Measurements from ENCODE around the gene ISM1.

ISM1 gene

GRCh38 chr20:13283869-13284829 lies 63.1 kb downstream of the ISM1 start:
- no peak for DNase-seq (ENCODE audit: low read depth)

DNA sequence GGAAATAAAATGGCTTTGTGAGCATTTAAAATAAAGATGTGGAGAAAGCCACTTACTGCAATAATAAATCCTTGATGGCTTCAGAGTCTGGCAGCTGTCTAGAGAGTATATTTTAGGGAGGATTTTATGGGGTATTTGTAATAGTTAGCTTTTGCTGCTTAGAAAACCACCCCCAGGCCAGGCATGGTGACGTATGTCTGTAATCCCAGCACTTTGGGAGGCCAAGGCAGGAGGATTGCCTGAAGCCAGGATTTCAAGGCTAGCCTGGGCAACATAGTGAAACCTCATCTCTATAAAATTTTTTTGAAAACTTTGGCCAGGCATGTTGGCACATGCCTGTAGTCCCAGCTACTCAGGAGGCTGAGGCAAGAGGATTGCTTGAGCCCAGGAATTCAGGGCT lies 63.8 kb downstream of the ISM1 start:
- DNase-seq (ENCODE audit: low read depth) = no peak

- no peak for DNase-seq (ENCODE audit: low read depth)
Measured at GRCh38 chr20:13285408-13285807, 64.3 kb downstream of the ISM1 start.

- no peak for DNase-seq (ENCODE audit: low read depth)
Measured at GRCh38 chr20:13286052-13286451, 65.0 kb downstream of the ISM1 start.

DNA sequence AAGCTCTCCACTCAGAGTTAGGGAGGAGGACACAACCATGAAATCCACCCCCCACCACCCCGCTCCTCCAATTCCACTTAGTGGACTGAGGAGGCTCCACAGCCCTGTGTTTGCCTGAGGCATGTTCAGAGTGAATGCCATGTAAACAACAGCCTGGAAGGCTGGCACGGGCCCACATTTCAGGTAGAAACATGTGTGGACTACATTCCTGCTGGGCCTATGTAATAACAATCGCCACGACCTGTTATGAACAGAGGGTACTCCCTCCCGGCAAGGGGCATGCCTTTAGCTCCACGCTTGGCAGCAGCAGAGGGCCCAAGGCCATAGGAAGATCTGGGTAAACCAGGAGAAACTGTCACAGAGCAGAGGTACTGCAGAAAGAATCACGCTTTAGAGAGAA lies 65.5 kb downstream of the ISM1 start:
- no peak for DNase-seq (ENCODE audit: low read depth)

GRCh38 chr20:13288357-13288756 lies 67.3 kb downstream of the ISM1 start:
- DNase-seq (ENCODE audit: low read depth) = no peak

DNA sequence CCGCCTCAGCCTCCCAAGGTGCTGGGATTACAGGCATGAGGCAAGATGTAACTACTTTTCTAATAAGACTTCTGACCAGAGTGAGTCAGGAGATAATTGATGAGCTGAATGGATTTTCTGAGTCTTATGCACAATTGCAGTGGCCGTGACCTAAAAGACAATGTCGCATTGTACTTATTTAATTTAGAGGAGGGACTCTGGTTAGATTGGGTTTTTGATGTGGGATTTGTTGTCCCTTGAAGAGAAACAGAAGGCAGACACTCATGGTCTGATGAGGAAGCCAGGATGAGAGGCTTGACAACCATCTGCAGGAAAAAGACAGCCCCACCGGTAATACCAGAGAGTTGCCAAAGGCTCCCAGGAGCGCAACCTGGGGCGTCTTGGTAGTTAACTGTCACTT lies 68.0 kb downstream of the ISM1 start:
- no peak for DNase-seq (ENCODE audit: low read depth)

DNA sequence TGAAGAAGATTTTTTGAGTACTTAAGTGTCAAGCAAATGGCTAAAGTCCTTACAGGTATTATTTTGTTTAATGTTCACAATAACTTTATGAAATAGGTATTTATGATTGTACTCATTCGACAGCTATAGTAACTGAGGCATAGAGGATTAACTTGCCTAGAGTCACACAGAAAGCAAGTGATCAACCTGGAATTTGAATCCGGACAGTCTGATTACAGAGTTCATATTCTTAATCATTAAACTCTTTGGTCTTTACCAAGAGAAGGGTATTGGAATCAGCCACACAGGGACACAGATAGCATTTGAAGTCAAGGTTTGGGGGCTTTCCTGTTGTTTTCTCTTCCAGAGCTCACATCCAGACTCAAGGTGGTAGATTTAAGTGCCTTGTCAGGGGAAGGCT lies 69.7 kb downstream of the ISM1 start:
- DNase-seq (ENCODE audit: low read depth) = no peak

DNA sequence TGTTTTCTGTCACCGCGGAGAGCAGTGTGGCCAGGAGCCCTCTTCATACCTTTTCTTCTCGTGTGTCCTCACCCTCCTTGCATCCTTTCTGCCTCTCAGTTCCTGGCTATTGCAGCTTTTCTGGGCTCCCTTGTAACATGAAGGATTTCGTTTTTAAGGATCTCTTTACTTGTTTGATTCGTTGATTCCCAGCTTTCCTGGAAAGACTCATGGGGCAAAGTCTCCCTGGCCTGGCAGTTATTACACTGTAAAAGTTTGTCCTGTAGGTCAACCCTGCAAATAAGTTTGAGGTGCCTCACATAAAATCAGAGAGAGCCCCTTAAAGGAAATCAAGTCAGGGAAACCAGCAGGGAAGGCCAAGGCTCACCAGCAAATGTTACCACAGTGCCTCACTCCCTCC lies 70.1 kb downstream of the ISM1 start:
- no peak for DNase-seq (ENCODE audit: low read depth)

DNA sequence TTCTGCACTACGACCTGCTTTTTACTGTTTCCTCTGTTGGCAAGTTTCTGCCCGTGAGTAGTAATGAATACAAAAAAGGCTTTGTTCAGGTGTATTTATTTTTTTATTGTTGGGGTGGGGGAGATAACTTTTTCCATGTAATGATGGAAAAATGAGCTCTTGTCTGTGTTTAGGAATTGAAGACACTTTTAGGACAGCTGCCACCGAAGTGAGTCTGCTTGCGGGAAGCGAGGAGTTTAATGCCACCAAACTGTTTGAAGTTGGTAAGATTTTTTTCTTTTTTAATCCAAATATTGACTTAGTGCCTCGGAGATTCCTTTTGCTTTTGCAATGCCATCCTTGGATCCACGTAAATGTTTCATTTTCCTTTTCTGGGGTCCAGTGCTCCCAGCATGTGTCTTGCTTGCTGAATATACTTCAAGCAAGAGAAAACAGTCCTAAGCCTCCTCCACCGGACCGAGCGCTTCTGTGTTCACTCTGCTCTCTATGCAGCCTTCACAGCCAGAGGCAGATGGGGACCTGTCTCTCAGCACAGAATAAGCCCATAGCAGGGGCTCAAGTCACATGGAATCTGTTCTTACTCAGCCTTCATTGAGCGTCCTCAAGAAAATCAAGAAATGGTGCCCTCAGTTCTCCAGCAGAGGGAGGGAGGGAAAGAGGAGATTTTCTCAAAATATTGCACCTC lies 71.3 kb downstream of the ISM1 start:
- no peak for DNase-seq (ENCODE audit: low read depth)

DNA sequence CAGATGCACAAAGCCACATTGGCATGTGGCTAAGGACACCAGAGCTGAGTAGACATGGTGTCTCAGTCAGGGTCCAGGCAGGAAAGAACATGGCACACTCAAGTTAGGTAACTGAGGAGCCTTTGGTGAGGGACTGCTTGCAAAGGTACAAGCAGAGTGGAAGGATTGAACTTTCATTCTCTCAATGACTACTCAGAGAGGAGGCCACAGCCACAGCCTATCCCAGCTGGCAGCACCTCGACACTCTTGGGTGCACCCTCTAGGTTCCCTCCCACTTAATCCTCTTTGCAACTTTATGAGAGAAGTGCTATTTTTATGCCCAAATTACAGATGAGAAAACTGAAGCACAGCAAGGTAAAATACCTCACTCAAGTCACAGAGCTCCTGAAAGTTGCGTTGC lies 73.4 kb downstream of the ISM1 start:
- no peak for DNase-seq (ENCODE audit: low read depth)

GRCh38 chr20:13295637-13296036 lies 74.6 kb downstream of the ISM1 start:
- no peak for DNase-seq (ENCODE audit: low read depth)

- no peak for DNase-seq (ENCODE audit: low read depth)
Measured at GRCh38 chr20:13296070-13296469, 75.0 kb downstream of the ISM1 start.

- DNase-seq (ENCODE audit: low read depth) = no peak
Measured at GRCh38 chr20:13297147-13297899, 76.2 kb downstream of the ISM1 start.

- DNase-seq (ENCODE audit: low read depth) = no peak
Measured at GRCh38 chr20:13298692-13299373, 77.8 kb downstream of the ISM1 start.

- no peak for DNase-seq (ENCODE audit: low read depth)
Measured at GRCh38 chr20:13299401-13299800, 78.3 kb downstream of the ISM1 start.

- no peak for DNase-seq (ENCODE audit: low read depth)
Measured at GRCh38 chr20:13301596-13301995, 80.5 kb downstream of the ISM1 start.

- DNase-seq (ENCODE audit: low read depth) = no peak
Measured at GRCh38 chr20:13302647-13303450, 81.8 kb downstream of the ISM1 start.

DNA sequence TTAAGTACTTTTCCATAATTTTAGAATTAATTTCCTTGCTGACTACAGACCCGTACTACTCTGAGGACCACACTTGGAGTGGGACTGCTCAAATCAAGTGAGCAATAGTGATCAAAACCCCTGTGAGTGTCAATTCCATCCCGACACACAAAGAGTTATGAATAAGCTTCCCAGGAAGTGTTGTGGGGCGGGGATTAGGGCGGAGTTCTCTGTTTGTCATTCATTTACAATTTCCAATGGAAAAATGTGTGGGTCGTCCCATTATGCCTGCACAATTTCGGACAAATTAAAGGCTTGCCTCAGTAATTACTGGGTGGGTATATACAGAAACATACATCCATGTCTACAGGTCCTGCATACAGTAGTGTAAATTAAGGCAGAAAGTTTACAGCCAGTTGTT lies 84.2 kb downstream of the ISM1 start:
- DNase-seq (ENCODE audit: low read depth) = no peak

DNA sequence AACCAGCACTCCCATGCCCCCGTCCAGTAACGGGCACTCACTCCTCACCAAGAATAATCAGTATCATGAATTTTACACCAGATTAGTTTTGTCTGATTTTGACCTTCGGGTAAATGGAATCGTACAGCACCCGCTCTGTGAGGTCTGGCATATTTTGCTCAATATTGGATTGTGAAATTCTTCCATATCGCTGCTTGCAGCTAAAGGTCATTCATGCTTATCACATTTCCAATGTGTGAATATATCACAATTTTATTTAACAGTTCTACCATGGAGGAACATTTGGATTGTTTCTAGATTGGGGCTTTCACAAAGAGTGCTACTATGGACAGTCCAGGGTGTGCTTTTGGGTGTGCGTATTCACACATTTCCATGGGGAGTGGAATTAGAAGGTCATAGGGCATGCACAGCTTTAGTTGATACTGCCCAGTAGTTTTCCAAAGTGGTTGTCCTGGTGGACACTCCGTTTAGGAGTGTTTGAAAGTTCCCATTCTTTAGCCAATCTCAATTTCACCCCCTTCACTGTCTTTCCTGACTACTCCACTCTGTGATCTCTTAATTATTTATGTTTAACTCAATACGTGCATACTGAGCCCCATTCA lies 86.6 kb downstream of the ISM1 start:
- no peak for DNase-seq (ENCODE audit: low read depth)

DNA sequence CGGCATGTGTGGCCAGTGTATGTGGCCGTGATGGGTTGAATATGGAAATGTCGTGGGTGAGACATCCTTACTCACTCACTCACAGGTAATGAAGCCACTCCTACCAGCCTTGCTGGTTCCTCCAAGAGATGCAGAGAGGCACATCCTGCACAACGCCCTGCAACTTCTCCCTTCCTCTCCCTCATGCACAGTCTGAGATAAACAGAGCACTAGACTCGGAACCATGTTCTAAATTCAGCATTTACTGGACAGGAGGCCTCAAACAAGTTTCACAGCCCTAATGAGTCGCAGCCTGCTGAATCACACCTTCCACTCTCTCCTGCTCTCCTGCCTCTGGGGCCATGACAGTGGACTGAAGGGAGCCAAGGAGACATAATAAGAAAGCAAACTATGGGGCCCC lies 91.2 kb downstream of the ISM1 start:
- no peak for DNase-seq (ENCODE audit: low read depth)

Measured in GM04503 (cell line).